Trophoblast cell (in vitro differentiated cells and primary cell): Measurements from ENCODE around the gene DLG2.

Experiments used
- DNase-seq, 2 donors: peaks; one replicate each; pipeline ENCODE4 v3.0.0-alpha.2; 2016
- H2AFZ ChIP-seq: 2 replicates; pipeline ENCODE4 v1.6.1; 2013; ENCODE audit warnings: low read length, moderate library complexity, mild to moderate bottlenecking; ENCODE audit not compliant: insufficient read depth, poor library complexity
- H2AK5ac ChIP-seq: 2 replicates; pipeline ENCODE4 v1.6.1; 2013; ENCODE audit warnings: mild to moderate bottlenecking, low read length
- H2BK120ac ChIP-seq: 2 replicates; pipeline ENCODE4 v1.6.1; 2013; ENCODE audit warnings: low read length, mild to moderate bottlenecking, moderate library complexity; ENCODE audit not compliant: insufficient read depth, poor library complexity
- H2BK12ac ChIP-seq: 2 replicates; pipeline ENCODE4 v1.6.1; 2013; ENCODE audit warnings: mild to moderate bottlenecking, low read length, moderate library complexity
- H2BK5ac ChIP-seq: 2 replicates; pipeline ENCODE4 v1.6.1; 2013; ENCODE audit warnings: low read length, low read depth, moderate library complexity, mild to moderate bottlenecking; ENCODE audit not compliant: poor library complexity
- H3K14ac ChIP-seq: 2 replicates; pipeline ENCODE4 v1.6.1; 2013; ENCODE audit warnings: mild to moderate bottlenecking, low read length
- H3K18ac ChIP-seq: 2 replicates; pipeline ENCODE4 v1.6.1; 2013; ENCODE audit warnings: mild to moderate bottlenecking, low read length
- H3K23ac ChIP-seq: 2 replicates; pipeline ENCODE4 v1.6.1; 2013; ENCODE audit warnings: low read length
- H3K27ac ChIP-seq: 2 replicates; pipeline ENCODE4 v1.5.1; 2013; ENCODE audit warnings: low read depth, mild to moderate bottlenecking, inconsistent platforms, low read length, moderate library complexity
- H3K27me3 ChIP-seq: 2 replicates; pipeline ENCODE4 v1.6.1; 2013; ENCODE audit warnings: inconsistent platforms, mild to moderate bottlenecking, low read length, moderate library complexity; ENCODE audit not compliant: insufficient read depth
- H3K36me3 ChIP-seq, 2 experiments: 1 replicate in 1 of 2; 2 replicates in 1 of 2; pipeline ENCODE4 v1.6.1; 2013; ENCODE audit warnings: low read length in 2 of 2, mild to moderate bottlenecking in 2 of 2, moderate library complexity in 1 of 2; ENCODE audit not compliant: insufficient read depth in 2 of 2, control insufficient read depth in 1 of 2
- H3K4ac ChIP-seq: 2 replicates; pipeline ENCODE4 v1.6.1; 2013; ENCODE audit warnings: low read depth, mild to moderate bottlenecking, low read length, moderate library complexity
- H3K4me1 ChIP-seq, 2 experiments: 1 replicate in 1 of 2; 2 replicates in 1 of 2; pipeline ENCODE4 v1.6.1; 2013; ENCODE audit warnings: low read length in 2 of 2, mild to moderate bottlenecking in 2 of 2, moderate library complexity in 1 of 2; ENCODE audit not compliant: insufficient read depth in 2 of 2, control insufficient read depth in 1 of 2
- H3K4me2 ChIP-seq: 2 replicates; pipeline ENCODE4 v1.6.1; 2013; ENCODE audit warnings: inconsistent platforms, mild to moderate bottlenecking, low read length, moderate library complexity
- H3K4me3 ChIP-seq: 2 replicates; pipeline ENCODE4 v1.5.1; 2013; ENCODE audit warnings: mild to moderate bottlenecking, low read depth, low read length, inconsistent platforms
- H3K79me1 ChIP-seq: one replicate; pipeline ENCODE4 v1.6.1; 2013; ENCODE audit warnings: low read length
- H3K79me2 ChIP-seq: 2 replicates; pipeline ENCODE4 v1.6.1; 2013; ENCODE audit warnings: low read length, mild to moderate bottlenecking; ENCODE audit not compliant: control insufficient read depth, insufficient read depth, poor library complexity
- H3K9ac ChIP-seq: 2 replicates; pipeline ENCODE4 v1.6.1; 2013; ENCODE audit warnings: mild to moderate bottlenecking, low read length
- H3K9me3 ChIP-seq: 2 replicates; pipeline ENCODE4 v1.6.1; 2013; ENCODE audit warnings: low read depth, mild to moderate bottlenecking, control low read depth, inconsistent platforms, low read length; ENCODE audit not compliant: insufficient read depth
- H4K12ac ChIP-seq: 2 replicates; pipeline ENCODE4 v1.6.1; 2013; ENCODE audit warnings: low read depth, mild to moderate bottlenecking, low read length, moderate library complexity
- H4K8ac ChIP-seq: 2 replicates; pipeline ENCODE4 v1.6.1; 2013; ENCODE audit warnings: low read depth, mild to moderate bottlenecking, low read length, moderate library complexity
- H4K91ac ChIP-seq: one replicate; pipeline ENCODE4 v1.6.1; 2013; ENCODE audit warnings: low read depth, mild to moderate bottlenecking, low read length, moderate library complexity
- WGBS: extraction: QIAGEN DNeasy Blood & Tissue Kit; methylation state at CpG from one replicate; pipeline ENCODE4 v1.1.7; 2013; ENCODE audit warnings: missing lambda C conversion rate; ENCODE audit not compliant: insufficient read length, insufficient coverage; ENCODE audit errors: extremely low coverage; 5-methylcytosine and 5-hydroxymethylcytosine counted together

The DLG2 gene

DNA sequence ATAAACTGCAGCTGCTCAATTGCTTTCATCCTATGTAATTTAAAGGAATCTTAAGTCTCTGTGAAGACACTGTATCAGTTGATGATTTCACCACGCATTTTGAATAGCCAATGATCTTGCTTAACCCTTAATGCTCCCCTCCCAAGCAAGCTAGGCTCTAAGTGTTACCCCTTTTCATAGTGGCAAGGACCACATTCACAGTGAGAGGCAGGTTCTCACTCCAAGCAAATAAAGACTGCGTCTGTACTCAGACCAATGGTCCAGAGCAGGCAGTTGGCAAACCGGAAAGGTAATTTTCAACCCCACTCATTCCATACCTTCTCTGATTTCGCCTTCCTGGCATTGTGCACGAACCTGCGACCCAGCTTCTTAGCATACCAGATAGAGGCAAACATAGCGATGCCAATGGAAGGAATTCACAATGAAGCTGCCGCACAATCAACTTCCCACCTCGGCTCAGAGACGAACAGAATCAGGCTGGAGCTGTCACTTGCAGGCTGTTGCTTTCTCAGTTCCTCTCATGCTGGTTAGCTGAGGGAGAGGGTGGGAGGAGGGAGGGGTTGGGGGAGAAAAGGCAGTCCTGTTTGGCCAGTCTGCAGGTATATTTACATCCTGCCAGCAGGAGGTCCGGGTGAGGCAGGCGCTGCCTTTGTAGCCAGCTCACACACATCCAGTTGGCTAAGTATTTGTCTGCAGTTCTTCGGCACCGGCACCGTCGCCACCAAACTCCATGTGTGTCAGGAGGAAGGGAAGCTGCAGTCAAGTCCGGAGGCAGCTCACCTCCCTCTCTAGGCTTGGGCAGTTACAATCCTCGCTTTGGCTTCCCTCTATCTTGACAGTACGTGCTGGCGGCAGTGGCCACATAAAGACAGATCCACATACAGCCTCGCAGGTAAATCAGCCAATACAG lies 1189.8 kb downstream of the DLG2 start:
- DNase-seq: no peak

DNA sequence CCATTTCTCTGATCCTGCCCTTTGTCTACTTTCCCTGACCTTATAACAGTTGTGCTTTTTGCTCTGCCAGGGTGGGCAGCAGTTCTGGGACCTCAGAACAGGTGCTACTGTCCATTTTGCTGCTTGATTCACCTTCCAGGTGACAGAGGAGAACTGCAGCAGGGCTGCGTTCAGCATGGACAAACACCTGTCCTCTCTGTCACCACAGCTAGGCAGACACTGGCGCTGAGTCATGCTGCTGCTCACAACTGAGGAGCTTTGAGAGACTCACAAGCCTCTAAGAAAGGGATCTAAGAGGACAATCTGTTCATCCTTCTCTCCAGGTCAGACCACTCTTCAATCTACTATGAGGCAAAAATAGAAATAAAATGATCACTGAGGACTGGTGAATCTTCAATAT lies 1196.5 kb downstream of the DLG2 start:
- Histone ChIP-seq H3K79me2 (no peaks in the 10 kb centered on the region), H3K9ac (no peak overlapping the region), H2BK5ac (no peak overlapping the region), H3K18ac (no peak overlapping the region), H3K4me1 (no peaks in the 10 kb centered on the region), H2AFZ (no peak overlapping the region), H3K14ac (no peak overlapping the region), H3K4me2 (no peak overlapping the region), H3K79me1 (no peaks in the 10 kb centered on the region), H2AK5ac (no peak overlapping the region), H3K9me3 (no peaks in the 10 kb centered on the region), H3K4me3 (no peak overlapping the region), H2BK12ac (no peak overlapping the region), H2BK120ac (no peak overlapping the region), H4K8ac (no peak overlapping the region), H3K23ac (no peak overlapping the region), H3K4ac (no peak overlapping the region), H4K12ac (no peak overlapping the region), H3K27ac (no peak overlapping the region), H4K91ac (no peak overlapping the region), H3K27me3 (no peaks in the 10 kb centered on the region), H3K36me3 (no peaks in the 10 kb centered on the region)
- DNase-seq: no peak
- WGBS: no CpG with 5 or more reads among the region's 2 CpGs

More for the DNA sequence above, 1189.8 kb downstream of the DLG2 start:
- no peak overlapping the region for H4K91ac ChIP-seq
- H3K27me3 ChIP-seq: no peaks in the 10 kb centered on the region
- H3K79me2 ChIP-seq: no peaks in the 10 kb centered on the region
- H3K4me1 ChIP-seq: peaks cover 2 to 10% of the 10 kb centered on the region in 2 experiments
- H2BK5ac ChIP-seq: no peak overlapping the region
- H4K12ac ChIP-seq: no peak overlapping the region
- no peak overlapping the region for H2BK120ac ChIP-seq
- no peak overlapping the region for H4K8ac ChIP-seq
- no peak overlapping the region for H3K23ac ChIP-seq
- no peaks in the 10 kb centered on the region for H3K36me3 ChIP-seq
- no peaks in the 10 kb centered on the region for H3K79me1 ChIP-seq
- H3K18ac ChIP-seq: no peak overlapping the region
- H3K9ac ChIP-seq: no peak overlapping the region
- no peak overlapping the region for H3K4ac ChIP-seq
- no peak overlapping the region for H2BK12ac ChIP-seq
- WGBS: no CpG with 5 or more reads among the region's 21 CpGs
- no peaks in the 10 kb centered on the region for H3K9me3 ChIP-seq
- H3K4me2 ChIP-seq: peak overlapping the region; percentile 57
- no peak overlapping the region for H3K14ac ChIP-seq
- H3K27ac ChIP-seq: no peak overlapping the region
- peak overlapping the region; percentile 0 for H2AFZ ChIP-seq
- H3K4me3 ChIP-seq: no peak overlapping the region
- no peak overlapping the region for H2AK5ac ChIP-seq

GRCh38 chr11:84425673-84426072 lies 1201.5 kb downstream of the DLG2 start:
- Histone ChIP-seq H3K36me3 (no peaks in the 10 kb centered on the region), H3K27ac (no peak overlapping the region), H4K12ac (no peak overlapping the region), H2BK12ac (no peak overlapping the region), H3K4ac (no peak overlapping the region), H3K14ac (no peak overlapping the region), H3K18ac (no peak overlapping the region), H3K79me2 (no peaks in the 10 kb centered on the region), H2BK120ac (no peak overlapping the region), H3K4me1 (no peaks in the 10 kb centered on the region), H3K9ac (no peak overlapping the region), H4K8ac (no peak overlapping the region), H3K4me3 (no peak overlapping the region), H4K91ac (no peak overlapping the region), H2BK5ac (no peak overlapping the region), H3K9me3 (no peaks in the 10 kb centered on the region), H2AFZ (no peak overlapping the region), H3K79me1 (no peaks in the 10 kb centered on the region), H3K23ac (no peak overlapping the region), H2AK5ac (no peak overlapping the region), H3K4me2 (no peak overlapping the region), H3K27me3 (no peaks in the 10 kb centered on the region)
- DNase-seq: no peak

DNA sequence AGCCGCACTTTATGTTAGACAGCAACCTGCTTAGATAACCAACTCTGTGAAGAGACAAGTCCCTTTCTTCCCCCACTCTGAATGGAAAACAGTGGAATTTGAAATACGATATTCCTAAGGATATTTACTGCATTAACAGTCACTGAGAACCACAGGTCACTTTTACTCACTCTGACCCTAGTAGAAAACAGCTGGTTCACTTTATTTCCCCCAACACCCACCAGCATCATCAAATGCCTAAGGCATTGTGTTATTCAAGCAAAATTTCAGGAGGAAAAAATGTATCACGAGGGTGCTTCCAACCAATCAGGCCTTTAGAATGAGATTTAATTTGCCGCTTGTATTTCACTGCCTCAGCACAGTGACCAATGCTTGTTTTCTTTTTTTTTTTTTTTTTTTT lies 1206.9 kb downstream of the DLG2 start:
- H3K79me2 ChIP-seq: no peaks in the 10 kb centered on the region
- no peak overlapping the region for H3K4me3 ChIP-seq
- no peaks in the 10 kb centered on the region for H3K4me1 ChIP-seq
- no peak overlapping the region for H3K23ac ChIP-seq
- no peak overlapping the region for H3K14ac ChIP-seq
- no peak overlapping the region for H3K18ac ChIP-seq
- no peak overlapping the region for H4K8ac ChIP-seq
- H2BK120ac ChIP-seq: no peak overlapping the region
- H3K27ac ChIP-seq: no peak overlapping the region
- no peak overlapping the region for H2BK5ac ChIP-seq
- no peak overlapping the region for H2AK5ac ChIP-seq
- no peak overlapping the region for H4K12ac ChIP-seq
- no peak overlapping the region for H3K4ac ChIP-seq
- no peaks in the 10 kb centered on the region for H3K36me3 ChIP-seq
- no peak overlapping the region for H4K91ac ChIP-seq
- no peaks in the 10 kb centered on the region for H3K27me3 ChIP-seq
- no peak overlapping the region for H2BK12ac ChIP-seq
- H3K9ac ChIP-seq: no peak overlapping the region
- DNase-seq: no peak
- no peak overlapping the region for H3K4me2 ChIP-seq
- H3K9me3 ChIP-seq: no peaks in the 10 kb centered on the region
- no peak overlapping the region for H2AFZ ChIP-seq
- H3K79me1 ChIP-seq: no peaks in the 10 kb centered on the region
- WGBS: no CpG with 5 or more reads among the region's 4 CpGs
